HG03064 (cell line): ENCODE data around the gene TIMM8B.
A peak's percentile ranks its signal among the peaks of the same experiment; 100 is the strongest.
"Not testable (repeated sequence)": the region's sequence is repeated elsewhere in the genome, so short reads cannot be mapped to it uniquely, and the experiment has no call there.

ENCODE experiments used
- ATAC-seq: cut with Tn5 transposase; IDR thresholded peaks from one replicate; pipeline ENCODE4 v1.9.1; 2021; ENCODE audit warnings: low read depth; ENCODE audit not compliant: unreplicated experiment

The TIMM8B gene

GRCh38 chr11:112086422-112087191, at the start of gene TIMM8B, which contains the start of gene SDHD:
Gene TIMM8B, minus strand, starts transcription at chr11:112086756. Its CDS starts 33 bp downstream, at chr11:112086723.
Gene SDHD, plus strand, starts transcription at chr11:112086873. Its CDS starts 35 bp downstream, at chr11:112086908.
- ATAC-seq = peak; percentile 82

- ATAC-seq = no peak
These were observed 47.9 kb upstream of the TIMM8B start for GRCh38 chr11:112134473-112134872.

- no peak for ATAC-seq
These were observed 46.2 kb upstream of the TIMM8B start for GRCh38 chr11:112132737-112133136.

- ATAC-seq = no peak
These were observed 43.1 kb upstream of the TIMM8B start for GRCh38 chr11:112129656-112130055.

- no peak for ATAC-seq
These were observed 42.0 kb upstream of the TIMM8B start for GRCh38 chr11:112128483-112129121.

GRCh38 chr11:112127056-112127455, 40.5 kb upstream of the TIMM8B start:
- ATAC-seq = no peak

- no peak for ATAC-seq
These were observed 36.6 kb upstream of the TIMM8B start for GRCh38 chr11:112123129-112123528.

- no peak for ATAC-seq
These were observed 35.5 kb upstream of the TIMM8B start for GRCh38 chr11:112121981-112122615.

GRCh38 chr11:112118176-112118575, 31.6 kb upstream of the TIMM8B start:
- ATAC-seq = no peak

- ATAC-seq = no peak
These were observed 28.8 kb upstream of the TIMM8B start for GRCh38 chr11:112115386-112115785.

GRCh38 chr11:112114460-112114859, 27.9 kb upstream of the TIMM8B start:
- ATAC-seq = no peak

GRCh38 chr11:112113539-112114457, 27.2 kb upstream of the TIMM8B start:
- ATAC-seq = no peak

GRCh38 chr11:112106070-112106469, 19.5 kb upstream of the TIMM8B start:
- no peak for ATAC-seq

GRCh38 chr11:112103446-112103845, 16.9 kb upstream of the TIMM8B start:
- ATAC-seq = no peak

GRCh38 chr11:112100462-112100861, 13.9 kb upstream of the TIMM8B start:
- no peak for ATAC-seq

- no peak for ATAC-seq
These were observed 11.4 kb upstream of the TIMM8B start for GRCh38 chr11:112097734-112098528.

- ATAC-seq = no peak
These were observed 9.6 kb upstream of the TIMM8B start for GRCh38 chr11:112096194-112096593.

GRCh38 chr11:112095302-112095701, 8.7 kb upstream of the TIMM8B start:
- not testable (repeated sequence) for ATAC-seq

- ATAC-seq = no peak
These were observed 656 bp upstream of the TIMM8B start for GRCh38 chr11:112087212-112087611.
